Neural progenitor cell (in vitro differentiated cells): ENCODE measurements around the gene NR4A1.

ENCODE experiments used
- EZH2phosphoT487 ChIP-seq: fragments of 200-600 bp; sonication (generic); IDR thresholded peaks from 2 replicates; pipeline ENCODE4 v1.6.1; 2017; ENCODE audit warnings: antibody characterized with exemption
- TF ChIP-seq, protein P1 (sequence below): fragments of 200-600 bp; sonication (generic); IDR thresholded peaks from 2 replicates; pipeline ENCODE4 v1.5.1; 2017; ENCODE audit warnings: antibody characterized with exemption, mild to moderate bottlenecking

DNA sequence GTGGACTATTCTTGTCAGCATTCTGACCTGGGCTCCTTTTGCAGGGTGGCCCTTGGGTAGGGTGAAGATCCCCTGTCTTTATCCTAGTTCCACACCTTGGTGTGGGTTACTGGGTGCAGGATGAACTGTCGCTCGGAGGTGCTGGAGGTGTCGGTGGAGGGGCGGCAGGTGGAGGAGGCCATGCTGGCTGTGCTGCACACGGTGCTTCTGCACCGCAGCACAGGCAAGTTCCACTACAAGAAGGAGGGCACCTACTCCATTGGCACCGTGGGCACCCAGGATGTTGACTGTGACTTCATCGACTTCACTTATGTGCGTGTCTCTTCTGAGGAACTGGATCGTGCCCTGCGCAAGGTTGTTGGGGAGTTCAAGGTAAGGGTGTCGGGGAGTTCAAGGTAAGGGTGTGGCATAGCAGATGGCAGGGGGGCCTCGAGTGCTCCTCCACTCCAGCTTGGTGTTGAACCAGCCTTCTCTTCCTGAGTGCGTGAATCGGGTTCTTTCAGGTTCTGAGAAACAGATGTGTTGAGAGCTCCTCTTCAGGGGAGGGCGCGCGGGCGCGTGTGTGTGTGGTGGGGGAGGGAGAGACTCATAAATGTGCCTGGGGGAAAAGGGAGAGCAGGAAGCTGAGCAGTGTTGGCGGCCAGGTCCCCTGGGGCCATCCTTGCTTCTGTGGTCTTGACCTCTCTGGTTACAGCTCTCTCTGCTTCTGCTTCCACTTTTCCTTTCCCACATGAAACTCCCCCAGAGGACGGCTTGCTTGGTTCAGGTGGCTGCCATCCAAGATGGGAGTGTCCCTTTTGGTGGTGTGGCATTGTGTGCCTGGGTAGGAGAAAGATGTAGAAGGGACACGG, 22.5 kb downstream of the NR4A1 start:
- TF ChIP-seq, protein P1, sequence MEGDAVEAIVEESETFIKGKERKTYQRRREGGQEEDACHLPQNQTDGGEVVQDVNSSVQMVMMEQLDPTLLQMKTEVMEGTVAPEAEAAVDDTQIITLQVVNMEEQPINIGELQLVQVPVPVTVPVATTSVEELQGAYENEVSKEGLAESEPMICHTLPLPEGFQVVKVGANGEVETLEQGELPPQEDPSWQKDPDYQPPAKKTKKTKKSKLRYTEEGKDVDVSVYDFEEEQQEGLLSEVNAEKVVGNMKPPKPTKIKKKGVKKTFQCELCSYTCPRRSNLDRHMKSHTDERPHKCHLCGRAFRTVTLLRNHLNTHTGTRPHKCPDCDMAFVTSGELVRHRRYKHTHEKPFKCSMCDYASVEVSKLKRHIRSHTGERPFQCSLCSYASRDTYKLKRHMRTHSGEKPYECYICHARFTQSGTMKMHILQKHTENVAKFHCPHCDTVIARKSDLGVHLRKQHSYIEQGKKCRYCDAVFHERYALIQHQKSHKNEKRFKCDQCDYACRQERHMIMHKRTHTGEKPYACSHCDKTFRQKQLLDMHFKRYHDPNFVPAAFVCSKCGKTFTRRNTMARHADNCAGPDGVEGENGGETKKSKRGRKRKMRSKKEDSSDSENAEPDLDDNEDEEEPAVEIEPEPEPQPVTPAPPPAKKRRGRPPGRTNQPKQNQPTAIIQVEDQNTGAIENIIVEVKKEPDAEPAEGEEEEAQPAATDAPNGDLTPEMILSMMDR: no peak
- no peak for TF ChIP-seq EZH2phosphoT487
